ENCODE data around the gene PIEZO2.

PIEZO2 gene

DNA sequence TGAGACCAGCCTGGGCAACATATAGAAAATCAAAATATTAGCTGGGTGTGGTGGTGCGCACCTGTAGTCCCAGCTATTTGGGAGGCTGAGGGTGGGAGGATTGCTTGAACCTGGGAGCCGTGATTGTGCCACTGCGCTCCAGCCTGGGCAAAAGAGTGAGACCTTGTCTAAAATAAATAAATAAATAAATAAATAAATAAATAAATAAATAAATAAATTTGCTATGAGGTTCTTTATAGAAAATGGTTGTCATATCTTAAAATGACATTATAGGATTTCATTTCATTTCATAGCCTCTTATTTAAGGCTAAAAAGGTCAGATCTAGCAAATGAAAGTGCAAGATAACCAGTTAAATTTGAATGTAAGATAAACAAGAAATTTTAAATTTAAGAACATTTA is 430.6 kb downstream of the PIEZO2 start:
- DNase-seq: no peak

DNA sequence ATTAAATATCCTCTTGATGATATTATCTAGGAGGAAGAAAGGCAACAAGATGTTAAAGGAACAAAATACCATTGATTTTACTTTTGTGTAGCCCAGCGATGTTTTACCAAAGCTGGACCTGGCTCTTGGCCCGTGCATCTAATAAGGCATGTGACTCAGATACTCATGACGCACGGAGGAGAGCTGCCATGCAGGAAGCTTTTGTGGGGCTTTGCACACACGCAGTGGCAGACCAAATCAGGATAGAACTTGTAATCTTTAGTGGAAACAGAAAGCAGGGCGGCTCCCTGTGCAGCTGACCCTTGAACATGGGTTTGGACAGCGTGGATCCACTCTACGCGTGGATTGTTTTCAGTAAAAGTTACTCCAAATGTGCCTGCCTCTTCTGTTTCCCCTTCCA is 433.6 kb downstream of the PIEZO2 start:
- no peak for DNase-seq

DNA sequence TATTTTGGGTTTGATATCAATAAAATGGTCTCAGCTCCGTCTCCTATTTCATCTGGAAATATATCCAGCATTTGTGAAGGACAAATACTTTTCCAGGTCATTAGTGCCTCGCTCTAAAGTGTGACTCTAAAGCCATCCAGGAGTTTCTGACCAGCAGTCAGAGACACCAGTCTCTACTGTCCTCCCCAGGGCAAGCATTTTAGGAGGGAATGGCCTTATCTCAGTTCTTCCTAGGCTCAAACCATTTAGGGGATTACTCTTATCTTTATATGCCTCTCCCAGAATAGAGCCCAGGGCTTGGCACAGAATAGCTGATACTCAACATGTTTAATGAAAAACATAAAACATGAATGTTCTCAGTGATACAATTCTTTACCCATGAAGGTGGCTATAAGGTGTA is 436.0 kb downstream of the PIEZO2 start:
- no peak for DNase-seq

DNA sequence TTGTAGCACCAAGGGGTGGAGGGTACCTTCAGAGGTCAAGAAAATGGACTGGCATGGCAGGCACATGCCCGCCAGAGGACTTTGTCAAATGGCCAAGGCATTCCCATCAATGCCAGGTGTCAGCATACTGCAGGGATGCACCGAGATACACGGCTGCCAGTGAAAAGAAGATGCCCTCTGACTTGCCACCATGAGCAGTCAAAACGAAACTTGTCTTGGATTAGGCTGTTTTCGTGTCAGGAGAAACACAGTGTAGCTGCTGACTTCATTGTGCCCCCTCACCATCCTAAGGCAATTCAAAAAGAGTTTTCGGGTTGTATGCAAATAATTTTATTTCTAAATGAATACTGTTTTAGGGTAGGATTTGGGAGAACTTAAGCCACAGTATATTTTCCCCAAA is 442.1 kb downstream of the PIEZO2 start:
- DNase-seq: no peak

DNA sequence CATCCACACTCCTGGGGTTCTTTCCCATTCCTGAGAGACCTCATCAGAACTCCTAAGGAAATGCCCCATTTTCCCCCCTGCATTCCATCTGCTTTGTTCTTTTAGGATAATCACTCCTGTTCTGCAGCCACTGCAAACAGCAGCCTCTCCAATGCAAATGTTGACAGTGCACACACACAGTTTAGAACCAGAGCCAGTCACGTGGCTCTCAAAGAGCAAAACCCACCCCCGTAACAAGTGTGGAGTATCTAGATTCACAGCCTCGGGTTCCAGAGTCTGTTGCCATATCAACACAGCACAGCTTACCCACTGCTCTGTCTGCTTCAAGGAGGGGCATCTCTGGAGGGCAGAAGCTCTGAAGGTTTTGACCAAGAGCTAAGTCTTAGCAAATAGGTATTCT is 443.6 kb downstream of the PIEZO2 start:
- no peak for DNase-seq

DNA sequence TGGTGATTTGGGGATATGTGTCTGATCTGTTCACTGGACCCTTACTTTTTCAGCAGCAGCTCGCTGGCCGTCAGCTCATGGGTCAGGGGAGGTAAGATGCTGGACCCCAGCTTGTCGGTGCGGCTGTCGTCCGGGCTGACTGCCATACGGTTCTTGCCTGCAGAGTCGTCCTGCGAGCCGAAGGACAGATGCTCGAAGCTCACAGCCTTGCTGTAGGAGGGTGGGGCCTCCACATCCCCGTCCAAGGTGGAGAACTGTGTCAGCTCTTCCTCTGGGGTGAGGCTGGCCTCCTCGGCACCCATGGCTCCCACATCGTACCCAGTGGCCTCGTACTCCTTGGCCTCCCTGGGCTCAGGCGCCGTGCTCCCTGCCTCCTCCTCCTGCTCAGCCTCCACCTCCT is 444.1 kb downstream of the PIEZO2 start:
- no peak for DNase-seq

DNA sequence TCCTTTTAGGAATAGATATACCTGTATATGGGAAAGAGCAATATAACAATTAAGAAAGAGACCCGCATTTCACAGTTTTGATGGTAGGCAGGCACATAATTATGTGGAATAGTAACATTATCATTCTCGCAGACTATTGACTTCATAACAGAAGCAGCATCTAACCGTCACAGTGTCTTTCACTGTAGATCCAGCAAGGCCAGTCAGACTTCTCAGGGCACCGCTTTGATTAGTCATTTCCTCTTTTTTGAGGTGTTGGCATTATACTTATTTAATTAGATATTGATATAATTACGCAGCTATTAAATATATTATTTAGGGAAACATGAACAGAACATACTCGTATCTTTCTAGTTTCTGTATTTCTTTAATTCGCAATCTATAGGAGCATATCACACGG is 447.2 kb downstream of the PIEZO2 start:
- no peak for DNase-seq

DNA sequence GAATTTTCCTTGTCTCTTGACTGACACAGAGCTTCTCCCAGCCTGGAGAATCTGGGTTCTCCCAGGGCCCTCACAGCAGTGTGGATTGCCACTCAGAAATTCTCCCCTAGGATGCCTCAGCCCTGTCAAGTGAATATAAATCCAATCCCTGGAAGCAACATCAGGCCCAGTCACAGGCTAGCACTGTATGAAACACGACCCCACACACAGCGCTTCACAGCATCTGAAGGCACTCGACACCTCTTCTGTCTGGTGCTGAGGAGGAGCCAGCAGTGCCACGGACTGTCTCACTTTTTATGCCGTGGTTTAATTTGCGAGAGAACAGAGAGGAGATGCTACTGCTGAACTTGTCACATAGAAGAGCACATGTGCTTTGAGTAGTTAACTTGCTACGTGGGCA is 459.0 kb downstream of the PIEZO2 start:
- no peak for DNase-seq

DNA sequence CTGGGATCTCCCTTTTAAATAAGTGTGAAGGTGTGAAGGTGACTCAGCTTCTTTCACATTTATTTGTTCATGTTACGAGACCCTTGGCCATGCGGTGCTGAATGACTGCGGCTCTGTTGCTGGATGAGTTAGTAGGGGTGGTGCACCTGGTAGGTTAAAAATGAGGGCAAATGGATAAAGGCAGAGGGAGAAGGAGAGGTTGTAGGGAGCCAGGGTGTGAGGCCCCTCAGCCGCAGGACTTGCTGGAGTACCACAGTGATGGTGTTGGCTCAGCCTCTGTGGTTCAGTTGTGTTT is 459.4 kb downstream of the PIEZO2 start:
- no peak for DNase-seq

DNA sequence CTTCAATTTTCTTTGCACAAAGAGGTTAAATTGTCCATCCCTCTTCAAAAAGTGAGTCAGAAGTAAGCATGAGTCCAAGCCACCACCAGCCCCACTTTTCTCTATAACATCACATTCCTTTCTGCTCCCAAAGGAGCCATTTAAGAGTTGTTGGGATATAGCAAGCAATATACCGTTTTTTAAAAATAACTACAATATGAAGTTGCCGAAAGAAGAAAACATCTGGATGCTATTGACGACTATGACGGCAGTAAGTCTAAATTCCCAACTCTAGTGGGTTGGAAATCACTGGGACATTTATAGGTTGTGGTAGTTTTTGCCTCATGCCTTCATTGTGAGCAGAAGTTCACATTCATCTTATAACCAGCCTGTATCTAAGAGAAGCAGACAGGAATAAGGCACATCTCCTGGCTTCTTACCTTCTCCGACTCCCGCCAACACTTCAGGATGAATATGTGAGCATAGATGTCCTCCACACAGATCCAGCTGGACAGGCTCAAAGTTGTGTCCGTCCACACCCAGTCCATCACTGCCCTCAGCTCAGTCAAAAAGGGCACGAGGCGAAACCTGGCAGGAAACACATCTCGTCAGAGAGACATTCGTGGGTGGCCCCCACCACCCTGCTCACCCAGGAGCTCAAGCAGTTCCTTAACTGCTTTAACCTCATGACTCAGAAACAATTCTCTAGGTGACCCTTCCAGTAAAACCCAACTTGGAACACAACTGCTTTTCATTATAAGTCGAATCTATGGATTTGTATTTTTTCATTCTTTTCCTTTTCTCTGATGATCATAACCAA is 459.9 kb downstream of the PIEZO2 start:
- no peak for DNase-seq

DNA sequence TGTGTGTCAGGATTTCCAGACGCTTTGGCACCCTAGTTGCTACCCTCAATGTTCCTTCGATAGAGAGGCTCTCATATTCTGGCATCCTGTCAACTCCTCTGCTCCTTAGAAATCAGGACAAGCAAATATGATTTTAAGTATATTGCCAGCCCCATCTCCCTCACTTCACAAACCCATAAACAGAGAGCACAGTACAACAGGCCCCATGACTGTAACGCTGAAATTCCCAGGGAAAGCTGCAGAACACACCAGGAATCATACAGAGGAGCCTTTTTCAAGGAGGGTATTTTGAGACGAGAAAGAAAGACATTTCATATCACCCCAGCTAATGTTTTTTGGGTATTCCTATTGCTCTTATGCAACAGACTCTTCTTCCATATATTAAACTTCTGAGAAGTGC is 460.6 kb downstream of the PIEZO2 start:
- DNase-seq: no peak

DNA sequence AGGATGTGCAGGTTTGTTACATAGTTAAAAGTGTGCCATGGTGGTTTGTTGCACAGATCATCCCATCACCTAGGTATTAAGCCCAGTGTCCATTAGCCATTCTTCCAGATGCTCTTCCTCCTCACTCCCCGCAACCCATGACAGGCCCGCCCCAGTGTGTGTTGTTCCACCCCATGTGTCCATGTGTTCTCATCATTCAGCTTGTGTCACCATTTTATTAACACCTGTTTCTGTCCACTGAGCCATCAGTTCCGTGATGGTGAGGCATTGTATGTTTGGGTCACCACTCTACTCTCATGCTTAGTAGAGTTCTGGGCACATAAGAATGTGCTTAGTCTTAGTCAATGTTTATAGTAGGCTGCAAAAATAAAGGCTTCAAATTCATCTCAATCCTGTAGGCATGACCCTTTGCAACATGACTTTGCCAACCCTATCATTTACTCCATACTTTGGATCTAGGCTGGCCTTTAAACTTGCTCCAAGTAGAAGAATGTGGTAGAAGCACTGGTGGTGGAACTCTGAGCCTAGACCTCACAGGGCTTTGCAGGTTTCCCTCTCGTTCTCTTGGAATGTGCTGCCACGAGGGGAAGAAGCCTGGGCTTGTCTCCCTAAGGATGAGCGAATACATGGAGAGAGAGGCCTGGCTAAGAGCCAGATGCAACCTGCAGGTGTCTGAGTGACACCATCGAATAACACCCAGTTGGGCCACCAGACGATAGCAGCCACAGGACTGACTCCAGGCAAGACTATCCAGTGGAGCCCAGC is 462.0 kb downstream of the PIEZO2 start:
- DNase-seq: no peak

DNA sequence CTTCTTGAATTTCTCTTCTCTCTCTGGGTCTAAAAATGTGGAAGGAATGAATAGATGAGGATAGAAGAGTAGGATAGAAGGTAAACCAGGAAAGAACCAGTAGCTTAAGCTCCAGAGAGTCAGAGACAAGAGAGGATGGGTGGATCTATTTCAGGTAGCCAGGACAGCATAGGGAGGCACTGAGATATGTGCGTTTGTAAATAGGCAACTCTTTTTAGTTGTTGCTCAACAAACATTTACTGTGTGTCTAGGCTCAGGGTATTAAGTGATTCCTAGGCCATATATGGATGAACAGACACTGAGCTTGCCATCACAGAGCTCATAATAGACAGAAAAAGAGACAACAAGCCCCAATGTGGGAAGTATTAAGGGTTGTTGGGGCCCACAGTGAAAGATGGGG is 463.1 kb downstream of the PIEZO2 start:
- DNase-seq: no peak

DNA sequence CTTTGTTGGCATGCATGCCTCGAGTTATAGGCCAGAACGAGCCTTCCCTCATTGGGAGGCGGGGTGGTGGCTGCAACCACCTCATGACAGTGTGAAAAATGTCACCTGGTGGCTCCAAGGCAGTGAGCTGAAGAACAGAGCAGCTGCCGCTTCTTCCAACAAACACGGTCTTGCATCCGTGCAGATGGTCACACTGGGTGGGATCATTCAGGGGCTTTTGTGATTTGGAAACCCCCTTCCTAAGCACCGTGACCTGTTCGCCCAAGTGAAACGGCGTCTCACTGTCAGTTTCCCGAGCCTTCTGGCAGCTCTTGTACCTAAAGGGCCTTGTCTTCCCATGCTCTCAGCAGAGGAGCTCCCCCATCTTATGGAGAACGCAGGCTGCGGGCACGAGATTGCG is 463.9 kb downstream of the PIEZO2 start:
- no peak for DNase-seq

DNA sequence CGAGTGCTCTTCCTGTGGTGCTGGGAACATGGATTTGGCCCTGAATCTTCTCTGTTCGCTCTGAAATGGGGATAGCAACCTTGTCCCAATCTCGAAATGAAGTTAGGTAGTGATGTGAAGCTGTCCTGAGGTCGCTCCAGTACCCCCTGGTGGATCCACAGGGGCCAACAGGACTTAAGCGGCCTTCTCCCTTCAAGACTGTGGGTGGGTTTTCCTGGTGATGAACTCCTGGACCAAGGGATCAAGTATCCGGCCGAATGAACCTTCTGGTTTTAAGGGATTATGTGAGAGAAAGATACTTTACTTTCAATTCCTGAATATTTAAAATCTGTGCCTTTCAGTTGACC is 467.0 kb downstream of the PIEZO2 start:
- no peak for DNase-seq

DNA sequence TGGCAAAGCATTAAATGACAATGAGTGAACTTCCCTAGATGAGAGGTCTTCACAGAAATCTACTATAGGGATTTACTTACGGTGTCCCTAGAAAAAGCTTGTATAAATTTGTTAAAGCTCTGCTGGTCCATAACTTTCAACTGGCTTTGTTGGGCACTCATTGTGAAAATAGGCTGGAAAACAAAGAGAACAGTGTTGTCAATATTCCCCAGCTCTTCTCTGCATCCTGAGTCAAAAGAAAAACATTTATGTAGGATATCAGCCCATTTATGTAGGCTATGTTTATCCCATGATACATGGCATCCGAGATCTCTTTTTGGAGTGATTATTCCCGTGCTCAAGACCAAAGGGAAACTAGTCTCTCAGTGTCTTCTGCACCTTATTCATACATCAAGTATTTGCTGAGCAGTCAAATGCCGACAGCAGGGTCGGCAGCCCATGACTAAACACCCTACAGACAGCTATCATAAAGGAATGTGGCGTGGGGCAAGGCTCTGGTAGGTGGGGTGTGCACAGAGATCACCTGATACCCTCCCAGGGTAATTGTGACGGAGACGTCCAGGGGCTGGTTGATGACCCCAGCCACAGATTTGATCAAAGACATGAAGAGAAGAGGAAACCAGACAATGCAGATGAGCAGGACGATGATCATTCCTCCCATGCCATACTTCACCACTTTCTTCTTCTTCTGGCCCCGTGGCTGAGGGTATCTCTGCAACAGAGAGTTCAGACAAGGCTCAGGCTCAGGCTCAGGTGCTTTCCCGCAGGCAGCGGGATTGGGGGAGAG is 467.6 kb downstream of the PIEZO2 start:
- no peak for DNase-seq

DNA sequence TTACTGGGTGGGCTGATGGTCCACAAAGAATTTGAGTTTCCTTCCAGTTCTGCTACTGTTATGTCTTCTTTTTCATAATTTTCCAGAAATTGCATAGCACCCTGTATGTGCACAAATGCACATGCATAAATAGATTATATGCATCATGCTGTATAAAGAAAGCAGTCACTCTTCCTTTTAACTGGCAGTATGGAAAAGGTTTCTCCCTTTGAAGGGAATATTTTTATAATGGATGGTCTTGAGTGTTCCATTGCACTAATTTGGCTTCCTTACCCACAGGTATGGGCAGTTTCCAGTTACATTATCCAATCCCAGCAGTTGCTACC is 469.1 kb downstream of the PIEZO2 start:
- no peak for DNase-seq

DNA sequence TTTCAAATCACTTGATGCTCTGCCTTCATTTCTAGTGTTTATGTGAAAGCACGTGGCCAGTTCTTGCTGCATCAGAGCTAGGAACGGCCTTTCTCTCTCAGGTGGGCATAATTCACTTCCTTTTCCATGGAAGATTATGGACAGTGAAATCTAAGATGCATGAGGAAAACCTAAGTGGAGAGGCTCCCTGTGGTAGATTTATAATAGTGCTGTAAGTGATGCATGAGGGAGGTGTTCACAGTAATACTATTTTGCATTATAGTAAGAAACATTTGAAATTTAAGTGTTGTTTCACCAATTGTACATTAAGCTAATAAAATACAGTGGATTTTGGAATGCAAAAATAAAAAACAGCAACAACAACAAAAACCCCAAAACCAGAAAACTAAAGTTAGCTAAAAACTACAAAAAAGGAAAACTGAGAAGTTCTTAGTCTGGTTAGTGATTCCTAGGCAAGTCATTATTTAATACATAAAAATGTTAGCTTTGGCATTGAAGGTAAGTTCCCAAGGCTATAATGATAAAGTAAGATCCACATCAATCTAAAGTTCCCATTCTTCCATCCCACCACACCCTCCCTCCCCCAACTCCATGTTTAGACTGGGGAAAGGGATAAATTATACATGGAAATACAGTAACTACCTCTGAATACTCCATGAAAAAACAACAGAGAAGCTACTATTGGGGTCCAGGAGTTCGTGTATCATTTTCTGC is 469.7 kb downstream of the PIEZO2 start:
- no peak for DNase-seq

DNA sequence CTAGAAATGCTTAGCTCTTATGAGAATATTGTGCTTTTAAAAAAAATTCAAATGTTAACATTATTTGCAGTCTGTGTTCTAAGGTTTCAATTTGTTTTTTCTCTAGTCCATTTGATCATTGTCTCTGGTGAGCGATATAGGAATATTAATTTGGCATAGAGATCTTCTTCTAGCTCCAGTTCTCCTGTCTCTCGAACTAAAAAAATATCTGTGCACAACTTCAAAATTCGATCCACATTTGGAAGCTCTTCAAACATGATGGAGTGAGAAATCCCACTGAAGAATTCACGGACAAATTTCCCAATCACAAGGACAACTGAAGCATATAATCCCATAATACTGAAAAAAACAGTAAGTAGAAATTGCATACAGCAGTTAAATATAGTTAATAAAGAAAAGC is 477.9 kb downstream of the PIEZO2 start:
- no peak for DNase-seq

DNA sequence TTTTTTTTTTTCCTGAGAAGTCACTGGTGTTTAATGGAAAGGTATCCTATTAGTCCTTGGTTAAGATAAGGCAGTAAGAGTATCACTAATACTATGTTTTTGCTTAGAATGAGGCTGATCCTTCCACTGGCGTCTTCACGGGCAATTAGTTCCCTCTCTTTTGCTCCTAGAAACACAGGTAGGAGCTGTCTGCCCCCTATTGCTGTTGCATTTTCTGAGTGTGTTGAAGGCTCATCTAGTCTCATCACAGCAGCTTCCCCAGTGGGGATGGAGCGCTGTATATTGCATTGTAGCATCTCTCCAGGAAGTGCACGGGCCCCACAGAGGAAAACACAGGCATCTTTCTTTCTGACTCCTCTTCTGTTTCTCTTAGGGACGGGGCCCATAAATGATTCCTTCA is 478.5 kb downstream of the PIEZO2 start:
- no peak for DNase-seq

DNA sequence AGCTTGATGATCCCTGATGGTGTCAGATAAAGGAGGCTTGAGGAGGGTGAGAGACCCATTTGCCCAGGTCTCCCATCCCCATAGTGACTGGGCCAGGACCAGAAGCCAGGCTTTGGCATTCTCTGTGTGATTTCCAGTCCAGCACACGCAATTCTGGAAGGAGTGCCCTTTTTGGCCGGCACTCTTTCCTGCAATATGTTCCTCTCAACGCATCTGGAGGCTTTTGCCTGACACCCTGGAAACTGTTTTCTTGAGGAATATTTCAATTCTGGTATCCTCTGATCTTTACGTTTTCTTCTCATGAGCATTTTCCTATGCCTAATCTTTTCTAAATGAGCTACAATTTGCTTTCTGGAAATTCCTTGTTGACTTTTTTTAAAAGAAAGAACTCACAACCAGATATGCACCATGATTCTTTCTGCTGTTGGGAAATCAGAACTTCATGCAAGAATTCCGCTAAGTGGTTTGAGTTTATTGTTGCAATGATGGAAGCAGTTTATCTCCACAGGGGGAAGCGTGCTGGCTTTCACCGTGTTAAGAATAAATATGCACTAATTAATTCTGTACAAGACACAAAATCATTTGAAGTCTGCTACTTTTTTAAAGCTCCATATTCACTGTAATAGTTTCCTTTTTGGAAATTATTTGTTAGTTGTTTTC is 479.8 kb downstream of the PIEZO2 start:
- no peak for DNase-seq

DNA sequence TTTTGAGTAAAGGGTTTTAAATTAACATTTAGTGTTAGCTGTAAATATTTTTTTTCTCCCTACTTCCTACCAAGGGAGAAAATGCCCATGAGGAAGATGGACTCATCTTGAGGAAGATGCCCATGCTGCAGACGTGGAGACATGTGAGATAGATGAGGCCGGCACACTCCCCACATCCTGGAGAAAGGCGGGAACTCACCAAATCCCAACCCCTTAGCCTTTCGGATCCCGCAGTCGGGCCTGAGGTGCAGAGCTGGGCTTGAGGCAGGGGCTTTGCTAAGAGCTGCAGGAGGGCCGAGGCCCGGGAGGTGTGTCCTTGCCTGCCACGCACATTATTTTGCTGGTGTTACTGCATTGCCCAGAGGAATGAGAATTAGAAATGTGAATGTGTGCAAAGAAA is 485.6 kb downstream of the PIEZO2 start:
- no peak for DNase-seq

DNA sequence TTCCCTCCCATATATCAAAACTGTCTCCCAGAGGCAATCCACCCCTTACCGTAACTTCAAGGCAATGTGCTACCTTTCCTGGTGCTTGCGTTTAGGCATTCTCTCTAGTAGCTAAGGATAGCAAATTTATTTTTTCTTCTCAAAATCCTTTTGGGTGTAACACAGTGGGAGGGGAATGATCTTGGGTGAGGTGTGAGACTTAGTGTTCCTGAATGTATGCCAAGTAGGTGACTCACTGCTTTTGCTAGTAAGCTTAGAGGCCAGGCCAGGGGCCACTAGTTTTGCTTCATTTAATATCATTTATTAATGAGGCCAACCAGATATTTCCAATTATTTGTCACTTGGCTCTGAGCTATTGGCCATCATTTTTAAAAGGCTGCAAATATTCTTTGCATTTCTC is 488.1 kb downstream of the PIEZO2 start:
- no peak for DNase-seq

All from CD4-positive, alpha-beta T cell treated with Interleukin-17A for 1 hour (primary cell).